HCT116 (cell line): ENCODE measurements around the gene GRAMD1C. TPM values are rescaled to one million over a fixed set of nuclear protein-coding genes. Genes with fewer than 3 reads are reported as not detected.
"Not testable (repeated sequence)": the region's sequence is repeated elsewhere in the genome, so short reads cannot be mapped to it uniquely, and the experiment has no call there.

Source experiments
- ATAC-seq: fragments of 200-7000 bp; cut with Tn5 transposase; 2 replicates; pipeline ENCODE4 v1.9.1; 2020; ENCODE audit warnings: mild to moderate bottlenecking, moderate library complexity
- BruUV-seq: library from RNA; stranded (reverse); fragments of 400-500 nt; replicated peaks from 2 replicates; lab custom pipeline; 2021; lab: Mats Ljungman, UMichigan
- CTCF ChIA-PET: fragments of 300-600 bp; sonication (Branson Sonifier 250); formaldehyde crosslinking; loops from one replicate; lab custom pipeline; 2021; ENCODE audit warnings: antibody characterized with exemption; lab: Charles Lee
- POLR2A ChIA-PET: fragments of 300-600, 350-600 bp; sonication (Branson Sonifier 250); formaldehyde crosslinking; loops from one replicate; lab custom pipeline; 2021; ENCODE audit warnings: antibody characterized with exemption; lab: Charles Lee
- RAD21 ChIA-PET, 2 experiments: fragments of 300-600 bp; sonication (Branson Sonifier 250); formaldehyde crosslinking; loops; one replicate each; lab custom pipeline; 2023; ENCODE audit warnings: low total read pairs in 2 of 2; ENCODE audit not compliant: uncharacterized antibody in 2 of 2, unreplicated experiment in 2 of 2, low non-redundant PET in 1 of 2; lab: Charles Lee
- DNase-seq: peaks from one replicate; pipeline ENCODE4 v3.0.0-alpha.2; 2010; ENCODE audit warnings: low read depth, low spot score
- H2AFZ ChIP-seq: fragments of 200-600 bp; shearing (Covaris generic), sonication (generic); 2 replicates; pipeline ENCODE4 v1.6.1; 2017; ENCODE audit warnings: low read depth, mixed run types, mixed read lengths, antibody characterized with exemption, low read length; ENCODE audit not compliant: poor library complexity, severe bottlenecking
- H3K27ac ChIP-seq: 2 replicates; pipeline ENCODE4 v1.5.1; 2012; ENCODE audit warnings: low read depth, low read length
- H3K27me3 ChIP-seq: fragments of 200-600 bp; sonication (generic); 2 replicates; pipeline ENCODE4 v1.6.1; 2016; ENCODE audit warnings: mixed run types, low read length, mixed read lengths; ENCODE audit not compliant: insufficient read depth
- H3K36me3 ChIP-seq, 2 experiments: fragments of 200-500 bp in 1 of 2; fragments of 200-600 bp in 1 of 2; sonication (Bioruptor generic) in 1 of 2; sonication (generic) in 1 of 2; 2 replicates each; pipeline versions ENCODE4 v1.5.1 to v1.6.1; 2014 to 2016; ENCODE audit warnings: low read length in 2 of 2, inconsistent platforms in 1 of 2, mixed read lengths in 1 of 2, mixed run types in 1 of 2; ENCODE audit not compliant: insufficient read depth in 2 of 2, control insufficient read depth in 1 of 2
- H3K4me1 ChIP-seq, 2 experiments: fragments of 200-600 bp in 1 of 2; sonication (generic) in 1 of 2; 2 replicates each; pipeline versions ENCODE4 v1.5.1 to v1.6.1; 2012 to 2017; ENCODE audit warnings: low read length in 2 of 2, inconsistent platforms in 1 of 2, mild to moderate bottlenecking in 1 of 2, mixed read lengths in 1 of 2, mixed run types in 1 of 2, moderate library complexity in 1 of 2; ENCODE audit not compliant: insufficient read depth in 2 of 2, control insufficient read depth in 1 of 2
- H3K4me2 ChIP-seq: fragments of 200-600 bp; sonication (generic); 2 replicates; pipeline ENCODE4 v1.6.1; 2017; ENCODE audit warnings: mixed run types, low read length, mixed read lengths
- H3K4me3 ChIP-seq, 2 experiments: fragments of 200-600 bp in 1 of 2; sonication (generic) in 1 of 2; replicated peaks in 1 of 2; 2 replicates each; pipeline ENCODE4 v1.5.1; 2011 to 2016; ENCODE audit warnings: low read length in 2 of 2, control low read depth in 1 of 2, low read depth in 1 of 2, mild to moderate bottlenecking in 1 of 2, mixed read lengths in 1 of 2, mixed run types in 1 of 2
- H3K79me2 ChIP-seq: fragments of 200-600 bp; sonication (generic); 2 replicates; pipeline ENCODE4 v1.6.1; 2017; ENCODE audit warnings: mild to moderate bottlenecking, mixed run types, low read length, moderate library complexity, mixed read lengths; ENCODE audit not compliant: insufficient read depth
- H3K9ac ChIP-seq: fragments of 200-600 bp; sonication (generic); 2 replicates; pipeline ENCODE4 v1.6.1; 2016; ENCODE audit warnings: low read length, mixed read lengths
- H3K9me2 ChIP-seq: fragments of 200-600 bp; sonication (generic), shearing (Covaris generic); 2 replicates; pipeline ENCODE4 v1.6.1; 2017; ENCODE audit warnings: mixed run types, mild to moderate bottlenecking, moderate library complexity; ENCODE audit not compliant: insufficient read depth
- H3K9me3 ChIP-seq, 2 experiments: fragments of 200-500 bp in 1 of 2; fragments of 200-600 bp in 1 of 2; sonication (Bioruptor generic) in 1 of 2; sonication (generic) in 1 of 2; 2 replicates each; pipeline ENCODE4 v1.6.1; 2014 to 2017; ENCODE audit warnings: low read length in 2 of 2, mixed read lengths in 2 of 2, inconsistent platforms in 1 of 2, low read depth in 1 of 2, mild to moderate bottlenecking in 1 of 2, mixed run types in 1 of 2, moderate library complexity in 1 of 2; ENCODE audit not compliant: control insufficient read depth in 1 of 2, insufficient read depth in 1 of 2
- H4K20me1 ChIP-seq: fragments of 200-600 bp; sonication (generic), shearing (Covaris generic); 2 replicates; pipeline ENCODE4 v1.6.1; 2017; ENCODE audit warnings: mixed run types, mild to moderate bottlenecking, moderate library complexity; ENCODE audit not compliant: insufficient read depth
- CEBPB ChIP-seq: IDR thresholded peaks from 2 replicates; pipeline ENCODE4 v1.6.1; 2012; ENCODE audit warnings: low read depth
- EZH2 ChIP-seq: fragments of 200-600 bp; sonication (generic); IDR thresholded peaks from 2 replicates; pipeline ENCODE4 v1.6.1; 2017; ENCODE audit warnings: antibody characterized with exemption, mixed run types
- POLR2A ChIP-seq: IDR thresholded peaks from 2 replicates; pipeline ENCODE4 v1.7.0; 2011; ENCODE audit warnings: borderline replicate concordance; ENCODE audit not compliant: insufficient read depth, insufficient read length; ENCODE audit errors: extremely low read depth
- TCF7L2 ChIP-seq: IDR thresholded peaks from 2 replicates; pipeline ENCODE4 v1.7.0; 2011; ENCODE audit warnings: borderline replicate concordance, inconsistent platforms; ENCODE audit not compliant: insufficient read depth, insufficient read length; ENCODE audit errors: extremely low read depth
- YY1 ChIP-seq: IDR thresholded peaks from 2 replicates; pipeline ENCODE4 v1.6.1; 2011; ENCODE audit warnings: low read length, low read depth, moderate library complexity, mild to moderate bottlenecking; ENCODE audit not compliant: insufficient replicate concordance; ENCODE audit errors: extremely low read depth
- intact Hi-C: fragments of 100-400 bp; cut with micrococcal nuclease; formaldehyde crosslinking; loops from 2 replicates; pipeline ENCODE4 v1.10.0; 2022
- total RNA-seq: library from RNA; stranded (reverse); gene quantifications from one replicate; pipeline ENCODE4 v1.2.1, GENCODE V29; 2021; ENCODE audit not compliant: unreplicated experiment
- TF ChIP-seq, protein P1 (sequence below): IDR thresholded peaks from 2 replicates; pipeline ENCODE4 v1.6.1; 2011; ENCODE audit warnings: mild to moderate bottlenecking, low read length, moderate library complexity; ENCODE audit not compliant: insufficient replicate concordance; ENCODE audit errors: extremely low read depth
- TF ChIP-seq, protein P2 (sequence below): IDR thresholded peaks from 2 replicates; pipeline ENCODE4 v1.6.1; 2012; ENCODE audit warnings: low read depth

Gene GRAMD1C
- total RNA-seq, 1 experiment from 2014 or later, result 7.9 TPM

DNA sequence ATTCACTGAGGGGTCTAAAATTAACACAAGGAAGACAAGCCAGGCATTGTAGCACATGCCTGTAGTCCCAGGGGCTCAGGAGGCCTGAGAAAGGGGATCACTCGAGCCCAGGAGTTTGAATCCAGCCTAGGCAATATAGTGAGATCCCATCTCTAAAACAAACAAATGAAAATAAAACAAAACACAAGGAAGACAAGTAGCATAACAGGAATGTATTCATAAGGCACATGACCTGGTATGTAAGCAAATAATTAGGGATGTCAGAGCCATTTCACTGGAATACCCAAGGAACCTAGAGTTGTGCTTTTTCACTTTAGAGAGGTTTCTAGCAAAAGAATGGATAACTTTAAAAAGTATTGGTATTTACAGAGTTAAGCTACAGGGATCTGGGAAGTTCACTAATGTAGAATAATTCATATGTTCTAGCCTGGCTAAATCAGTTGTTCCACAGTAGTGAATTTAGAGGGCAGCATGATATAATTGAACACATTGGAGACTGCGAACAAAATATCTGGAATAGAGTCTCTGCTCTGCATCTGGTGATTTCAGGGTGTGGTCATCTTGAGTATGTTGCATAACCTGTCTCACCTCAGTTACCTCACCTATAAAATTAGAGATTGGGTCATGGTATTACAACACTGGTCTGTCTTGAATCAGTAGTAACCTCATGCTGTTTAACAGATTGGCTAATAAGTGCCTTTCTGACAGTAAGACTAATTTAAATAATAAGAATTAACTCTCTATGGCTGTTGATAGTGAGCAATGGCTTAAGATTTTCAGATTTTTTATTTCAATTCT, 9.3 kb downstream of the GRAMD1C start:
- H3K4me3 ChIP-seq, result no peak overlapping the region
- H3K9ac ChIP-seq, result no peak overlapping the region
- H3K36me3 ChIP-seq, result no peaks in the 10 kb centered on the region
- no peaks in the 10 kb centered on the region for H4K20me1 ChIP-seq
- BruUV-seq, result no TSS peak
- H3K79me2 ChIP-seq, result no peaks in the 10 kb centered on the region
- 0 out of 2 replicates have a peak overlapping the region, but pooled peaks have one; percentile 13 for H3K4me2 ChIP-seq
- no peaks in the 10 kb centered on the region for H3K9me3 ChIP-seq
- H3K4me1 ChIP-seq, result peaks cover 0 to 7% of the 10 kb centered on the region in 2 experiments; a peak in 1 of 4 replicates
- no peak for DNase-seq
- ChIA-PET POLR2A (no interaction called here), RAD21 (no interaction called here), CTCF (no interaction called here)
- H3K9me2 ChIP-seq, result no peaks in the 10 kb centered on the region
- no peak overlapping the region for H2AFZ ChIP-seq
- H3K27ac ChIP-seq, result no peak overlapping the region
- TF ChIP-seq YY1, result no peak
- TF ChIP-seq, protein P1, sequence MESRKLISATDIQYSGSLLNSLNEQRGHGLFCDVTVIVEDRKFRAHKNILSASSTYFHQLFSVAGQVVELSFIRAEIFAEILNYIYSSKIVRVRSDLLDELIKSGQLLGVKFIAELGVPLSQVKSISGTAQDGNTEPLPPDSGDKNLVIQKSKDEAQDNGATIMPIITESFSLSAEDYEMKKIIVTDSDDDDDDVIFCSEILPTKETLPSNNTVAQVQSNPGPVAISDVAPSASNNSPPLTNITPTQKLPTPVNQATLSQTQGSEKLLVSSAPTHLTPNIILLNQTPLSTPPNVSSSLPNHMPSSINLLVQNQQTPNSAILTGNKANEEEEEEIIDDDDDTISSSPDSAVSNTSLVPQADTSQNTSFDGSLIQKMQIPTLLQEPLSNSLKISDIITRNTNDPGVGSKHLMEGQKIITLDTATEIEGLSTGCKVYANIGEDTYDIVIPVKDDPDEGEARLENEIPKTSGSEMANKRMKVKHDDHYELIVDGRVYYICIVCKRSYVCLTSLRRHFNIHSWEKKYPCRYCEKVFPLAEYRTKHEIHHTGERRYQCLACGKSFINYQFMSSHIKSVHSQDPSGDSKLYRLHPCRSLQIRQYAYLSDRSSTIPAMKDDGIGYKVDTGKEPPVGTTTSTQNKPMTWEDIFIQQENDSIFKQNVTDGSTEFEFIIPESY, result no peak
- no peak for TF ChIP-seq EZH2
- no peak for TF ChIP-seq TCF7L2
- peak; percentile 83 for TF ChIP-seq CEBPB
- TF ChIP-seq POLR2A, result no peak
- TF ChIP-seq, protein P2, sequence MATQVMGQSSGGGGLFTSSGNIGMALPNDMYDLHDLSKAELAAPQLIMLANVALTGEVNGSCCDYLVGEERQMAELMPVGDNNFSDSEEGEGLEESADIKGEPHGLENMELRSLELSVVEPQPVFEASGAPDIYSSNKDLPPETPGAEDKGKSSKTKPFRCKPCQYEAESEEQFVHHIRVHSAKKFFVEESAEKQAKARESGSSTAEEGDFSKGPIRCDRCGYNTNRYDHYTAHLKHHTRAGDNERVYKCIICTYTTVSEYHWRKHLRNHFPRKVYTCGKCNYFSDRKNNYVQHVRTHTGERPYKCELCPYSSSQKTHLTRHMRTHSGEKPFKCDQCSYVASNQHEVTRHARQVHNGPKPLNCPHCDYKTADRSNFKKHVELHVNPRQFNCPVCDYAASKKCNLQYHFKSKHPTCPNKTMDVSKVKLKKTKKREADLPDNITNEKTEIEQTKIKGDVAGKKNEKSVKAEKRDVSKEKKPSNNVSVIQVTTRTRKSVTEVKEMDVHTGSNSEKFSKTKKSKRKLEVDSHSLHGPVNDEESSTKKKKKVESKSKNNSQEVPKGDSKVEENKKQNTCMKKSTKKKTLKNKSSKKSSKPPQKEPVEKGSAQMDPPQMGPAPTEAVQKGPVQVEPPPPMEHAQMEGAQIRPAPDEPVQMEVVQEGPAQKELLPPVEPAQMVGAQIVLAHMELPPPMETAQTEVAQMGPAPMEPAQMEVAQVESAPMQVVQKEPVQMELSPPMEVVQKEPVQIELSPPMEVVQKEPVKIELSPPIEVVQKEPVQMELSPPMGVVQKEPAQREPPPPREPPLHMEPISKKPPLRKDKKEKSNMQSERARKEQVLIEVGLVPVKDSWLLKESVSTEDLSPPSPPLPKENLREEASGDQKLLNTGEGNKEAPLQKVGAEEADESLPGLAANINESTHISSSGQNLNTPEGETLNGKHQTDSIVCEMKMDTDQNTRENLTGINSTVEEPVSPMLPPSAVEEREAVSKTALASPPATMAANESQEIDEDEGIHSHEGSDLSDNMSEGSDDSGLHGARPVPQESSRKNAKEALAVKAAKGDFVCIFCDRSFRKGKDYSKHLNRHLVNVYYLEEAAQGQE, result no peak
- no peaks in the 10 kb centered on the region for H3K27me3 ChIP-seq
- intact Hi-C loops, result loop anchor here (10.0 kb wide), 1 partner anchor 307 kb away; no protein-coding TSS in a partner anchor
- ATAC-seq, result no peak

DNA sequence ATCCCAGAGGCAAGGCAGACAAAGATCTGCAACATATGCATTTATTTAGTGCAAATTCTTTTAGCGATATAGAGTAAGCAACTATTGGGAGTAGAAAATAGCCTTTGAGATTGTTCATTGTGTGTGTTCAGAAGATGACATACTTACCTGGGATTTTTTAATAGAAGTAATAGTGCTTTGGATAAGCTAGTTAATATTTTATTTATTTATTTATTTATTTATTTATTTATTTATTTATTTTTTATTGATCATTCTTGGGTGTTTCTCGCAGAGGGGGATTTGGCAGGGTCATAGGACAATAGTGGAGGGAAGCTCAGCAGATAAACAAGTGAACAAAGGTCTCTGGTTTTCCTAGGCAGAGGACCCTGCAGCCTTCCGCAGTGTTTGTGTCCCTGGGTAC, 10.5 kb downstream of the GRAMD1C start:
- H3K4me3 ChIP-seq, RAD21 ChIA-PET, H3K9me2 ChIP-seq, BruUV-seq, H3K9ac ChIP-seq, H3K9me3 ChIP-seq, H4K20me1 ChIP-seq, H3K27me3 ChIP-seq, H3K4me1 ChIP-seq, H3K27ac ChIP-seq, H2AFZ ChIP-seq, H3K4me2 ChIP-seq, ATAC-seq, DNase-seq, CTCF ChIA-PET, H3K36me3 ChIP-seq, H3K79me2 ChIP-seq: not testable (repeated sequence)
- POLR2A ChIA-PET, result interaction anchor here (0.6 kb wide), 1 partner anchor 346 kb away, joined by 3 read pairs; no protein-coding TSS in a partner anchor
- intact Hi-C loops, result loop anchor here (10.0 kb wide), 1 partner anchor 306 kb away; no protein-coding TSS in a partner anchor
